NCI-H2029 (cell line): ENCODE measurements around the gene ZNF697.
"Not testable (repeated sequence)": the region's sequence is repeated elsewhere in the genome, so short reads cannot be mapped to it uniquely, and the experiment has no call there.

Experiments used
- DNase-seq: peaks from one replicate; lab custom pipeline; 2025; lab: John Stamatoyannopoulos, UW

The ZNF697 gene

GRCh38 chr1:119631433-119632102, 16.5 kb downstream of the ZNF697 start:
- peak; percentile 72 for DNase-seq

- DNase-seq, result no peak
These were observed 17.0 kb downstream of the ZNF697 start for GRCh38 chr1:119631086-119631432.

GRCh38 chr1:119626841-119627240, 21.2 kb downstream of the ZNF697 start:
- DNase-seq, result no peak

GRCh38 chr1:119626011-119626545, 22.0 kb downstream of the ZNF697 start:
- DNase-seq, result no peak

GRCh38 chr1:119623678-119624077, 24.4 kb downstream of the ZNF697 start:
- no peak for DNase-seq

- no peak for DNase-seq
These were observed 24.9 kb downstream of the ZNF697 start for GRCh38 chr1:119623193-119623515.

GRCh38 chr1:119622311-119623192, 25.5 kb downstream of the ZNF697 start:
- no peak for DNase-seq

- DNase-seq, result no peak
These were observed 26.4 kb downstream of the ZNF697 start for GRCh38 chr1:119621705-119622104.

- DNase-seq, result no peak
These were observed 30.0 kb downstream of the ZNF697 start for GRCh38 chr1:119617751-119618691.

GRCh38 chr1:119616748-119617147, 31.3 kb downstream of the ZNF697 start:
- not testable (repeated sequence) for DNase-seq

GRCh38 chr1:119615100-119615499, 33.0 kb downstream of the ZNF697 start:
- DNase-seq, result not testable (repeated sequence)

GRCh38 chr1:119613769-119614720, 34.0 kb downstream of the ZNF697 start:
- peak; percentile 65 for DNase-seq

- DNase-seq, result peak; percentile 67
These were observed 36.4 kb downstream of the ZNF697 start for GRCh38 chr1:119611701-119612113.

- not testable (repeated sequence) for DNase-seq
These were observed 39.2 kb downstream of the ZNF697 start for GRCh38 chr1:119608816-119609215.

GRCh38 chr1:119607087-119607807, 40.8 kb downstream of the ZNF697 start:
- DNase-seq, result not testable (repeated sequence)

- DNase-seq, result no peak
These were observed 41.7 kb downstream of the ZNF697 start for GRCh38 chr1:119606394-119606793.

- no peak for DNase-seq
These were observed 42.4 kb downstream of the ZNF697 start for GRCh38 chr1:119605686-119606085.

- DNase-seq, result not testable (repeated sequence)
These were observed 43.0 kb downstream of the ZNF697 start for GRCh38 chr1:119605080-119605479.

GRCh38 chr1:119603695-119604094, 44.4 kb downstream of the ZNF697 start:
- no peak for DNase-seq

- DNase-seq, result not testable (repeated sequence)
These were observed 44.8 kb downstream of the ZNF697 start for GRCh38 chr1:119603241-119603640.
